Progenitor cell of endocrine pancreas (in vitro differentiated cells): ENCODE measurements around the gene ADAMTS14. TPM values are rescaled to one million over a fixed set of nuclear protein-coding genes. Genes with fewer than 3 reads are reported as not detected.

ENCODE experiments used
- DNase-seq: peaks from one replicate; pipeline ENCODE4 v3.0.0; 2021; ENCODE audit warnings: low spot score; ENCODE audit not compliant: unreplicated experiment
- H3K27ac Mint-ChIP-seq: 2 replicates; pipeline ENCODE4 v1.8.0; 2021; ENCODE audit warnings: mild to moderate bottlenecking, moderate library complexity, mixed read lengths
- H3K27me3 Mint-ChIP-seq: 2 replicates; pipeline ENCODE4 v1.8.0; 2021; ENCODE audit warnings: mixed read lengths
- H3K36me3 Mint-ChIP-seq: 2 replicates; pipeline ENCODE4 v1.8.0; 2022; ENCODE audit warnings: mixed read lengths; ENCODE audit not compliant: insufficient read depth
- H3K4me1 Mint-ChIP-seq: 2 replicates; pipeline ENCODE4 v1.8.0; 2021; ENCODE audit warnings: low read depth, mixed read lengths
- H3K4me3 Mint-ChIP-seq: 2 replicates; pipeline ENCODE4 v1.8.0; 2021; ENCODE audit warnings: low read depth, mild to moderate bottlenecking, moderate library complexity, mixed read lengths
- H3K9me3 Mint-ChIP-seq: 2 replicates; pipeline ENCODE4 v1.8.0; 2021; ENCODE audit warnings: low read depth, mixed read lengths
- total RNA-seq: library from RNA; stranded (reverse); gene quantifications from 2 replicates; pipeline ENCODE4 v1.2.1, GENCODE V29; 2021
- TF ChIP-seq, protein P1 (sequence below): fragments of 200-600 bp; sonication (generic); IDR thresholded peaks from one replicate; pipeline ENCODE4 v1.5.0; 2021; ENCODE audit warnings: antibody characterized with exemption, mild to moderate bottlenecking; ENCODE audit not compliant: unreplicated experiment

ADAMTS14 gene
- total RNA-seq, 1 donor from 2014 or later = 0.05 TPM

DNA sequence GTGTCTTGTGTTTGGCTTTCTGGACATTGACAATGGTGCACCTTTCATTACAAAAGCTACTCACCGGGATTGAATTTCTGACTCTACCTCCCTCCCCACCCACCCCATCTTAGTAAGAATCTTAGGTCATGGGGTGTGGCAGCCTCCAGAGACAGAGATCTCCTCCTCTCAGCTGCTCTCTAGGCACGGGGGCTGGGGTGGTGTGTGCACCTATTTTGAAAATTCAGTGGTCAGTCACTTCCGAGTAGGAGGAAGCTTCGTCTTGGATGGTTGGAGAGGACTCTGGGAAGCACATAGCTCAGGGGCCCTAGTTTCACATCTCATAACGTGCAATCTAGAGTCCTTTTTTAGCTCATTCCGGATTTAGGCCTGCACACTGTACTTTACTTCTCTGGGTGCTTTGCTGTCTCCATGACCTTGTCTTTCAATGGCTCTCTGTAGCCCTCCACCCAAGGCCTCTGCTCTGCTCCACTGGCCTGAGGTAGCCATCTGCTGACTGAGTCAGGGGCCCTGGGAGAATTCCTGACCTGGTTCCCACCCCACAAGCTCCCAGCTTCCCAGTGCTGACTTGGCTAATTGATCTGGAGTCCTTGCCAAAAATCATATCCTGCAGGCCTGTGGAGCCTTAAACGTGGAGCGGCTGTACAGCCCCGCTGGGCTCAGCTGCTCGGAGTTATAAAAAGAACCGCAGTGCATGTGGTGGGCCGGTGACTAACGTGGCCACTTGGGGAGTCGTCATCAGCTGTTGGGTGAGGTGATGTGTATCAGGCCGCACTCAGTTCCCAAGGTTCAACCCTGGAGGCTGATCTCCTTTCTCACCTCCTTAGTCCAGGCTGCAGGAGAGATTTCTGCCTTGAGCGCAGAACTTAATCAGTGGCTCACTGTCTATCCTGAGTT lies 19.3 kb upstream of the ADAMTS14 start:
- no peak overlapping the region for H3K4me3 Mint-ChIP-seq
- TF ChIP-seq, protein P1, sequence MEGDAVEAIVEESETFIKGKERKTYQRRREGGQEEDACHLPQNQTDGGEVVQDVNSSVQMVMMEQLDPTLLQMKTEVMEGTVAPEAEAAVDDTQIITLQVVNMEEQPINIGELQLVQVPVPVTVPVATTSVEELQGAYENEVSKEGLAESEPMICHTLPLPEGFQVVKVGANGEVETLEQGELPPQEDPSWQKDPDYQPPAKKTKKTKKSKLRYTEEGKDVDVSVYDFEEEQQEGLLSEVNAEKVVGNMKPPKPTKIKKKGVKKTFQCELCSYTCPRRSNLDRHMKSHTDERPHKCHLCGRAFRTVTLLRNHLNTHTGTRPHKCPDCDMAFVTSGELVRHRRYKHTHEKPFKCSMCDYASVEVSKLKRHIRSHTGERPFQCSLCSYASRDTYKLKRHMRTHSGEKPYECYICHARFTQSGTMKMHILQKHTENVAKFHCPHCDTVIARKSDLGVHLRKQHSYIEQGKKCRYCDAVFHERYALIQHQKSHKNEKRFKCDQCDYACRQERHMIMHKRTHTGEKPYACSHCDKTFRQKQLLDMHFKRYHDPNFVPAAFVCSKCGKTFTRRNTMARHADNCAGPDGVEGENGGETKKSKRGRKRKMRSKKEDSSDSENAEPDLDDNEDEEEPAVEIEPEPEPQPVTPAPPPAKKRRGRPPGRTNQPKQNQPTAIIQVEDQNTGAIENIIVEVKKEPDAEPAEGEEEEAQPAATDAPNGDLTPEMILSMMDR = no peak
- no peaks in the 10 kb centered on the region for H3K36me3 Mint-ChIP-seq
- H3K9me3 Mint-ChIP-seq = peaks cover 18% of the 10 kb centered on the region
- DNase-seq = no peak
- H3K27me3 Mint-ChIP-seq = no peaks in the 10 kb centered on the region
- no peak overlapping the region for H3K27ac Mint-ChIP-seq
- H3K4me1 Mint-ChIP-seq = no peaks in the 10 kb centered on the region

DNA sequence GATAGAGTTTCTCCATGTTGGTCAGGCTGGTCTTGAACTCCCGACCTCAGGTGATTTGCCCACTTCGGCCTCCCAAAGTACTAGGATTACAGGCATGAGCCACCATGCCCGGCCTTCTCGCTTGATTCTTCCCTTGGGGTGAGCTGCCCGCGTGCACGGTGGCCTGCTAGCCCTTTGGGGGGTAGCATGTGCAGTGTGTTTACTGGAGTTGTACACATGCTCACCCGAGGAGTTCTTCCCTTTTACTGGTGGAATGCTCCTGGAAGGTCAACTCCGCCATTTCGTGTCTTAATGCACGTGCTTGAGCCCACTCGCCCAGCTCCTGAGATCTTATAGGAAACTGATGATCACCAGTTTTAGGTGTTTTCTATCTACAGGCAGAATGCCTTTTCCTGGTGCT lies 17.0 kb upstream of the ADAMTS14 start:
- Mint-ChIP-seq H3K9me3 (peaks cover 11% of the 10 kb centered on the region), H3K4me1 (no peaks in the 10 kb centered on the region), H3K36me3 (no peaks in the 10 kb centered on the region), H3K4me3 (no peak overlapping the region), H3K27me3 (no peaks in the 10 kb centered on the region), H3K27ac (no peak overlapping the region)
- no peak for DNase-seq
- TF ChIP-seq, protein P1 = no peak

DNA sequence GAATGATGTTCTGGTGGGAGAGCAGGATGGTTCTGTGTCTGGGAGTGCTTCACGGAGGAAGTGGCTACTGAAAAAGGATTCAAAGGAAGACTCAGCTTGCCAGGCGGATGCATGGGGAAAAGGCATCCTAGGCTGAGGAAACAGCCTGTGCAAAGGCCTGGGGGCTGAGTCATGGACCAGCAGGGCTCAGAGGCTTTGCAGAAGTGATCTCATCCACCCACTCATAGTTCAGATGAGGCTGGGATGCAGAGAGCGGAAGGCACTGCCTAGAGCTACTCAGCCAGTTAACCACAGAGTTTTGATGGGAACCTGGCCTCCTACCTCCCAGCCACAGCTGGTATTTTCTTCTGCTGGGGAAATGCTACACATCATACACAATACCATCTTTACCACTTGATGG lies 15.8 kb upstream of the ADAMTS14 start:
- TF ChIP-seq, protein P1 = no peak
- H3K4me1 Mint-ChIP-seq = no peaks in the 10 kb centered on the region
- no peaks in the 10 kb centered on the region for H3K27me3 Mint-ChIP-seq
- no peak for DNase-seq
- H3K4me3 Mint-ChIP-seq = no peak overlapping the region
- no peaks in the 10 kb centered on the region for H3K36me3 Mint-ChIP-seq
- peaks cover 8% of the 10 kb centered on the region for H3K9me3 Mint-ChIP-seq
- no peak overlapping the region for H3K27ac Mint-ChIP-seq

DNA sequence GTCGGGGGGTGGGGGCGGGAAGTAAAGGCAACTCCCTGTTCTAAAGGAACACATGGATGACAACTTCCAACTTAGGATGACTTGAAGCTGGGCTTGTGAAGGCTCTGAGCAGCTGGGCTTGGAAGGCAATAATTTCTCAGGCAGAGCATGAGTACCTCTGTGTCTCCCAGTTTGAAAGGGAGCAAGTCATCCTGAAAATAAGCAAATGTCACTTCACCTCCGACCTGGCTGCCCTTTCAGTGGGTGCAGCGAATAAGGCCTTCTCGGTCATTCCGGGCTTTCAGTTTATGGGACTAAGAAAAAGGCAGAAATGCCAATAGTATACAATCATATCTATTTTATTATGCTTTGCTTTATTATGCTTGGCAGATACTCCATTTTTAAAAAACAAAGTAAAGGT lies 15.3 kb upstream of the ADAMTS14 start:
- Mint-ChIP-seq H3K4me1 (no peaks in the 10 kb centered on the region), H3K27ac (no peak overlapping the region), H3K4me3 (no peak overlapping the region), H3K36me3 (no peaks in the 10 kb centered on the region), H3K9me3 (peaks cover 8% of the 10 kb centered on the region), H3K27me3 (no peaks in the 10 kb centered on the region)
- TF ChIP-seq, protein P1 = no peak
- no peak for DNase-seq

DNA sequence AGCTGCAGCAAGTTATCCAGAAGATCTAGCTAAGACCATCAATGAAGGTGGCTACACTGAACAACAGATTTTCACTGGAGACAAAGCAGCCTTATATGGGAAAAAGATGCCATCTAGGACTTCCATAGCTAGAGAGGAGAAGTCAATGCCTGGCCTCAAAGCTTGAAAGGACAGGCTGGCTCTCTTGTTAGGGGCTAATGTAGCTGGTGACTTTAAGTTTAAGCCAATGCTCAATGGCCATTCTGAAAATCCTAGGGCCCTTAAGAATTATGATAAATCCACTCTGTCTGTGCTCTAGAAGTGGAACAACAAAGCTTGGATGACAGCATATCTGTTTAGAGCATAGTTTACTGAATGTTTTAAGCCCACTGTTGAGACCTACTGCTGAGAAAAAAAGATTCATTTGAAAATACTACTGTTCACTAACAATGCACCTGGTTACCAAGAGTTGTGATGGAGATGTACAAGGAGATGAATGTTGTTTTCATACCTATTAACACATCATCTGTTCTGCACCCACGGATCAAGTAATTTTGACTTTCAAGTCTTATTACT lies 13.6 kb upstream of the ADAMTS14 start:
- no peak overlapping the region for H3K27ac Mint-ChIP-seq
- H3K36me3 Mint-ChIP-seq = no peaks in the 10 kb centered on the region
- TF ChIP-seq, protein P1 = no peak

More for the DNA sequence above, 13.6 kb upstream of the ADAMTS14 start:
- no peak overlapping the region for H3K4me3 Mint-ChIP-seq
- no peaks in the 10 kb centered on the region for H3K4me1 Mint-ChIP-seq
- H3K9me3 Mint-ChIP-seq = peaks cover 8% of the 10 kb centered on the region
- DNase-seq = no peak
- H3K27me3 Mint-ChIP-seq = no peaks in the 10 kb centered on the region
